Aorta (tissue), 5 donors: ENCODE results near the gene PAK6. TPM values are rescaled to one million over a fixed set of nuclear protein-coding genes. Genes with fewer than 3 reads are reported as not detected.

Source experiments
- ATAC-seq: fragments of 200-7000 bp; cut with Tn5 transposase; one replicate; pipeline ENCODE4 v1.9.1; 2022; ENCODE audit warnings: moderate library complexity; ENCODE audit not compliant: low FRiP score
- DNase-seq, 2 donors: peaks; one replicate each; pipeline ENCODE4 v3.0.0-alpha.2; 2020
- H3K27ac ChIP-seq, 2 donors: one replicate each; pipeline ENCODE4 v1.5.1; 2013; ENCODE audit warnings: low read length in 2 of 2, mild to moderate bottlenecking in 2 of 2, moderate library complexity in 2 of 2, control low read depth in 1 of 2, inconsistent platforms in 1 of 2, low read depth in 1 of 2
- H3K27me3 ChIP-seq, 2 donors: one replicate each; pipeline ENCODE4 v1.6.1; 2013; ENCODE audit warnings: control low read depth in 1 of 2, low read length in 1 of 2, mild to moderate bottlenecking in 1 of 2, moderate library complexity in 1 of 2; ENCODE audit not compliant: insufficient read depth in 2 of 2, control insufficient read depth in 1 of 2
- H3K36me3 ChIP-seq, 2 donors: one replicate each; pipeline ENCODE4 v1.6.1; 2013; ENCODE audit warnings: control low read depth in 1 of 2, low read length in 1 of 2, mild to moderate bottlenecking in 1 of 2; ENCODE audit not compliant: insufficient read depth in 2 of 2, control insufficient read depth in 1 of 2
- H3K4me1 ChIP-seq, 2 donors: one replicate each; pipeline ENCODE4 v1.6.1; 2013; ENCODE audit warnings: low read length in 2 of 2, control low read depth in 1 of 2, mild to moderate bottlenecking in 1 of 2, moderate library complexity in 1 of 2; ENCODE audit not compliant: insufficient read depth in 2 of 2, control insufficient read depth in 1 of 2
- H3K4me3 ChIP-seq, 2 donors: one replicate each; pipeline ENCODE4 v1.5.1; 2013; ENCODE audit warnings: low read length in 2 of 2, control low read depth in 1 of 2, mild to moderate bottlenecking in 1 of 2
- H3K9me3 ChIP-seq: one replicate; pipeline ENCODE4 v1.6.1; 2013; ENCODE audit warnings: mild to moderate bottlenecking, low read length; ENCODE audit not compliant: control insufficient read depth
- WGBS, 2 donors: extraction: QIAGEN DNeasy Blood & Tissue Kit; methylation state at CpG; one replicate each; pipeline ENCODE4 v1.1.7; 2013; 5-methylcytosine and 5-hydroxymethylcytosine counted together
- intact Hi-C, 2 donors: fragments of 100-400 bp; cut with DNase I; formaldehyde crosslinking; loops; one replicate each; pipeline versions ENCODE4 v1.14.2 to v1.15.0; 2022
- polyA plus RNA-seq, 2 donors: library from polyadenylated mRNA; stranded (reverse); fragments of 200-250 nt; gene quantifications; one replicate each; pipeline ENCODE4 v1.2.3, GENCODE V29; 2013
- total RNA-seq, 2 donors: library from RNA; stranded (reverse); fragmentation: NEBNext Ultra II Directional; extraction: Animal tissue kit (Norgen Biotek cat#: 25700); gene quantifications; one replicate each; pipeline ENCODE4 v1.2.1, GENCODE V29; 2021
- donor health status: healthy with polysubstance abuse.
- donor health status: Bipolar disorder and iron deficiency.
- donor health status: DM: no; HTN: no; CAD: no.
- donor health status: DM: no; HTN: no; CAD: no.
- donor health status: DM: yes; HTN: yes; CAD: no.

Gene PAK6
- total and polyA plus RNA-seq, 4 donors: 0.81 to 0.91 TPM; not detected in 2

DNA sequence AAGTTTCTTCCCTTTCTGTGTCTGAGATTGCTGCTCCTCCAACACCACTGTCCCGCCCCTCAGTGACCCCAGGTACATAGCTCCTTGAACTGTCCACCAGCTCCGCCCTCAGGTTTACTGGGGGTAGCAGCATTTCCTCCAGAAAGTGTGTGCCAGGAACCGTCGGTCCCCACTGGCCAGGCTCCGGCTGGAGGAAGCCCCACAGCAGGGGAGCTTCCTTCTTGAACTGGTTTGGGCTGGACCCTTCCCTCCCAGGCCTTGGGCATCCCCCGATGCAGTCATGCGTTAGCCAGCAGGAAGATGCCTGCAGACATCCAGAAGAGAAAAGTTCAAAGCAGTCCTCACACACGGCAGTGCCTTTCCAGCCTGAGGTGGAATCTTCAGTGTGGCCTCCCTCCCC lies 19.7 kb downstream of the PAK6 start:
- H3K27ac ChIP-seq: no peak overlapping the region
- WGBS, 2 donors: 79 to 84% methylated on average over 8 of the region's 8 CpGs
- H3K36me3 ChIP-seq: no peaks in the 10 kb centered on the region
- no peaks in the 10 kb centered on the region for H3K9me3 ChIP-seq
- intact Hi-C loops: loop anchor here in 1 of 2 donors (10.0 kb wide), 1 partner anchor 56 kb away; no protein-coding TSS in a partner anchor
- H3K27me3 ChIP-seq: no peaks in the 10 kb centered on the region
- no peaks in the 10 kb centered on the region for H3K4me1 ChIP-seq
- DNase-seq (peak in 1 of 2 donors; percentile 23), ATAC-seq (no peak)
- H3K4me3 ChIP-seq: no peak overlapping the region

DNA sequence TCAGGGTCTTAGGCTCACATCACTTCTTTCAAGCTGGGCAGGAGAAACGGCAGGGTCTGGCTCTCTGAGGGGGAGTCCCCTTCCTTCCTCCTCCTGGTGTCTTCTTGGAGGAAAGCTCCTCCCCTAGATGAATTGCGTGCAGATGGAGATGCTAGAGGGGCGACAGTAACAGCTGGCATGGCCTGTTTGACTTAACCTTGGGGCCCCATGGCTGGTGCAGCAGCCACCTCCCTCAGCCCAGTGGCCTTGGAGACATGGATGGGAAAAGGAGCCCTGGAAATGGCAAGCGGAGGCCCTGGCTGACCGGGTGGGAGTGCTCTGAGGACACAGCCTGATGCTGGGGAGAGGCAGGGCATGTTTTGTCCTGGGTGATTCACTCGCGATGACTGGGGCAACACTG lies 20.2 kb downstream of the PAK6 start:
- H3K27me3 ChIP-seq: no peaks in the 10 kb centered on the region
- H3K4me1 ChIP-seq: no peaks in the 10 kb centered on the region
- intact Hi-C loops: loop anchor here in 1 of 2 donors (10.0 kb wide), 1 partner anchor 56 kb away; no protein-coding TSS in a partner anchor
- ATAC-seq (no peak), DNase-seq (peak in 1 of 2 donors; percentile 43)
- WGBS, 2 donors: 88 to 89% methylated on average over 7 of the region's 7 CpGs
- H3K9me3 ChIP-seq: no peaks in the 10 kb centered on the region
- H3K36me3 ChIP-seq: no peaks in the 10 kb centered on the region
- H3K27ac ChIP-seq: no peak overlapping the region
- no peak overlapping the region for H3K4me3 ChIP-seq

DNA sequence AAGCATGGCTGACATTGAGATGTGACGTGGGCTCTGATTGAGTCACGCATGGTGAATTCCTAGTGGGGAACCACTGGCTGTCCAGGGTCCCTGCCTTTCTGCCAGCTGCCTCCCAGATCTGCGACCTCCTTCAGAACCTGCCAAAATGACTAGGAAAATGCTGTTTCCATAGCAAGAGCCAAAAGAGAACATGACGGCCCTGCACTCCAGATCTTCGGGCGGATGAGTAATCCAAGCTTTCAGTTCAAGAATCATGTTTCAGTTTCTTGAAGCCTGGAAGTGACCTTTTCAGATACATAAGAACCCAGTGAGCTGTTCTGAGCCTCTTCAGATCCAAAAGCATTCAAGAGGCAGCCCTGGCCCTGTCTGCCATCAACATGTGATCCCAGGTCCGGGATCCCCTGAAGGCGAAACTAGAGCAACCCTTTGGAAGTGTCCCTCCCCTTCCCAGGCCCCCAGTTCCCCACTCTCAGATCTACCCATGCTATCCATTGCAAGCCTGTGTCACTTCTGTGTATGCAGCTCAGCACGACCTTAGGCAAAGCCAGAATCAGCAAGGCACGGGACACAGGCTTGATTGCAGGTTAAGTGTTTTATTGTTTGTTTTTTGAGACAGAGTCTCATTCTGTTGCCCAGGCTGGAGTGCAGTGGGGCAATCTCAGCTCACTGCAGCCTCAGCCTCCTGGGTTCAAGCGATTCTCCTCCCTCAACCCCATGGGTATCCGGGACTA lies 24.3 kb downstream of the PAK6 start:
- 73 to 79% methylated on average over 12 of the region's 12 CpGs for WGBS, 2 donors
- no peak overlapping the region for H3K27ac ChIP-seq
- no peak for ATAC-seq
- intact Hi-C loops: no loop called here
- H3K9me3 ChIP-seq: no peaks in the 10 kb centered on the region
- no peak for DNase-seq
- H3K36me3 ChIP-seq: no peaks in the 10 kb centered on the region
- no peak overlapping the region for H3K4me3 ChIP-seq
- no peaks in the 10 kb centered on the region for H3K4me1 ChIP-seq
- H3K27me3 ChIP-seq: no peaks in the 10 kb centered on the region

DNA sequence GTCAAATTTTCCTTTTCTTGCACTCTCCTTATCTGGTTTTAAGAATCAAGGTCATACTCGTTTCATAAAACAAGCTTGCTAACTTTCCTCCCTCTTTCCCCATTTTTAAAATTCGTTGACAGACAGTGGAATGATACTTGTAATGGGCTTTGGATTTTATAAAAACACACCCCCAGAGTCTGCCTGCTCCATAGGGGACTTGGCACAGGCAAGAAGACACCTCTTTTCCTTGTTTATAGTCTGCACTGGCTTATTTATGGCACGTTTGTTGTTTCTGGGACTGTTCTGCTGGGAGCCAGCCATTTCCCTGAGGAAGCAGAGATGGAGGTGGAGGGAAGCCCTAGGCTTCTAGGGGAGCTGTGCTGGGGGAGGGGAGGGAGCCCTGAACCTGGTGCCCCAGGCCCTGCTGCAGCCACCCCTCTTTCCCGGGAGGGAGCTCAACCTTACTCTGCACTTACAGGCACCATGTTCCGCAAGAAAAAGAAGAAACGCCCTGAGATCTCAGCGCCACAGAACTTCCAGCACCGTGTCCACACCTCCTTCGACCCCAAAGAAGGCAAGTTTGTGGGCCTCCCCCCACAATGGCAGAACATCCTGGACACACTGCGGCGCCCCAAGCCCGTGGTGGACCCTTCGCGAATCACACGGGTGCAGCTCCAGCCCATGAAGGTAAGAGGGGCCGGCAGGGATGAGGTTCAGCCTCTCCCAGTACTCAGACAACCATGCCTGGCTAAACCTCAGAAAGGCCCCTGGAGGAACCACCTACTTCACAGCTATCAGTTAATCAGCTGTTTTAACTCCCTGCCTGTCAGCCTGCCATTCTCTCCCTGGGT lies 25.7 kb downstream of the PAK6 start:
- H3K9me3 ChIP-seq: no peaks in the 10 kb centered on the region
- WGBS, 2 donors: 82 to 87% methylated on average over 15 to 16 of the region's 16 CpGs
- intact Hi-C loops: no loop called here
- no peak for ATAC-seq
- no peak for DNase-seq
- H3K4me1 ChIP-seq: no peaks in the 10 kb centered on the region
- no peak overlapping the region for H3K4me3 ChIP-seq
- no peak overlapping the region for H3K27ac ChIP-seq
- no peaks in the 10 kb centered on the region for H3K36me3 ChIP-seq
- no peaks in the 10 kb centered on the region for H3K27me3 ChIP-seq

DNA sequence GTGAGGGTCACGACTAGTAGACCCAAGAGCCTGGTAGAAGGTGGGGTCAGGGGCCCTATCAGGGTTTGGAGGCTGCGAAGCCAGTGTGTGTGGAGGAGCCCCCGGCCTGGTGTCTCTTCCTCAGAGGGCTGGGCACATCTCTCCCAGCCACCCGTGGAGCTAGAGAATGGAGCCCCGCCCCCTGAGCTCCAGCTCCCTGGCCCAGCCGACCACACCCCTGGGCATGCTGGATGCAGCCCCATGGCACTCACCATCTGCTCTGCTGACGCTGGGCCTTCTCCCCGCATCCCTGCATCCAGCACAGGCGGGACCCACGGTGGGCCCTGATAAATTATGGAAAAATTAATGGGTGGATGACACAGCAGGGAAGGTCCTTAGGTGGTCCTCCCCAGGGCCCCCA lies 26.5 kb downstream of the PAK6 start:
- no peak overlapping the region for H3K27ac ChIP-seq
- H3K9me3 ChIP-seq: no peaks in the 10 kb centered on the region
- WGBS, 2 donors: 86 to 88% methylated on average over 10 of the region's 10 CpGs
- no peak for ATAC-seq
- DNase-seq: no peak
- no peaks in the 10 kb centered on the region for H3K36me3 ChIP-seq
- no peak overlapping the region for H3K4me3 ChIP-seq
- no peaks in the 10 kb centered on the region for H3K4me1 ChIP-seq
- intact Hi-C loops: no loop called here
- H3K27me3 ChIP-seq: no peaks in the 10 kb centered on the region

DNA sequence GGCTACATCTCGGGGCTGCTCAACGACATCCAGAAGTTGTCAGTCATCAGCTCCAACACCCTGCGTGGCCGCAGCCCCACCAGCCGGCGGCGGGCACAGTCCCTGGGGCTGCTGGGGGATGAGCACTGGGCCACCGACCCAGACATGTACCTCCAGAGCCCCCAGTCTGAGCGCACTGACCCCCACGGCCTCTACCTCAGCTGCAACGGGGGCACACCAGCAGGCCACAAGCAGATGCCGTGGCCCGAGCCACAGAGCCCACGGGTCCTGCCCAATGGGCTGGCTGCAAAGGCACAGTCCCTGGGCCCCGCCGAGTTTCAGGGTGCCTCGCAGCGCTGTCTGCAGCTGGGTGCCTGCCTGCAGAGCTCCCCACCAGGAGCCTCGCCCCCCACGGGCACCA lies 27.0 kb downstream of the PAK6 start:
- H3K36me3 ChIP-seq: no peaks in the 10 kb centered on the region
- H3K9me3 ChIP-seq: no peaks in the 10 kb centered on the region
- H3K4me1 ChIP-seq: no peaks in the 10 kb centered on the region
- ATAC-seq (no peak), DNase-seq (no peak)
- intact Hi-C loops: no loop called here
- no peak overlapping the region for H3K27ac ChIP-seq
- no peaks in the 10 kb centered on the region for H3K27me3 ChIP-seq
- H3K4me3 ChIP-seq: no peak overlapping the region
- WGBS, 2 donors: 95 to 96% methylated on average over 20 of the region's 20 CpGs

DNA sequence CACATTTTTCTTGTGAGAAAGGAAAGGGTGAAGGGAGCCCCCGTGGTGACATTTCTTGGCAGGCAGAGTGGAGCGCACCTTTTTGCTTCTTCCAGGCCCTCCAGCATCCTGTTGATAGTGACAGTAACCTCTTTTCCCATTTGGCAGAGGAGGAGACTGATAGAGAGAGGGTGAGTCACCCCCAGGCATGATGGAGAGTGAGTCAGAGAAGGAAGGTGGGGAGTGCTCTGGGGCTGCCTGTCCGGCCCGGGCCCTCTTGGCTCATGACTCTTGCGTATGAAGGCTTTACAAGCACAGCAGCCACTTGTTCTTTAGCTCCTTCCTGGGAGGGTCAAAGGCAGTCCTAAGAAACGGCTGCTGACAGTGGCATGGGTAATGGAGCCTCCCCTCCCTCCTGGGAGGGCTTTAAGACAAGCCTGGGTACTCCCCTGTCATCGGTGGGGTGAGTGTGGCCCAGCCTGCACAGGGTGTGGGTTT lies 28.0 kb downstream of the PAK6 start:
- Histone ChIP-seq H3K4me1 (no peaks in the 10 kb centered on the region), H3K36me3 (no peaks in the 10 kb centered on the region), H3K27ac (no peak overlapping the region), H3K4me3 (no peak overlapping the region), H3K27me3 (no peaks in the 10 kb centered on the region), H3K9me3 (no peaks in the 10 kb centered on the region)
- ATAC-seq (peak; percentile 28), DNase-seq (peak in 1 of 2 donors; percentile 80)
- intact Hi-C loops: no loop called here
- 38 to 41% methylated on average over 7 of the region's 7 CpGs for WGBS, 2 donors

DNA sequence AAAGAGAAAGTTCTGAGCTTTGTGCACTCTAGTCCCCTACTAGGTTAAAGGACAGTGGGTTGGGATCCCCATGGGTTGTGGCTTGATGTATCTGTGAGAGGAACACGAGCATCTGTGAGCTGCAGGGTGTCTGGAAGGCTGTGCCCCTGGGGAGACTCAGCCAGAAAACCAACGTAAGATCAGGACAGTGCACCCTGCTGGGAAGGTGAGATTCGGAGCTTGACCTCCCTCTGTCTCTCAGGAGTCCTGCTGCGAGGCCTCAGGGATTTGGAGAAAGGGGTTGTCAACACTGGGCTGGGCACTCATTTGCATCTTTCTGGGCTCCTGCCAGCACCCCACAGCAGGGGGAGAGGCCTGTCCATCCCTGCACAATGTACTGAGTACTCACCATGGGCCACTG lies 28.8 kb downstream of the PAK6 start:
- 93 to 96% methylated on average over 4 of the region's 4 CpGs for WGBS, 2 donors
- no peak overlapping the region for H3K27ac ChIP-seq
- H3K4me3 ChIP-seq: no peak overlapping the region
- H3K36me3 ChIP-seq: no peaks in the 10 kb centered on the region
- no peaks in the 10 kb centered on the region for H3K9me3 ChIP-seq
- no peak for ATAC-seq
- intact Hi-C loops: no loop called here
- no peaks in the 10 kb centered on the region for H3K4me1 ChIP-seq
- no peaks in the 10 kb centered on the region for H3K27me3 ChIP-seq
- no peak for DNase-seq
